Panc1 (cell line): ENCODE results near the gene FMNL3.

Experiments used
- CTCF ChIP-seq: fragments of 450-650 bp; IDR thresholded peaks from 2 replicates; pipeline ENCODE4 v1.5.1; 2017; ENCODE audit warnings: mild to moderate bottlenecking
- SIN3A ChIP-seq: IDR thresholded peaks from 2 replicates; pipeline ENCODE4 v1.6.1; 2012; ENCODE audit warnings: low read depth, mild to moderate bottlenecking, low read length, moderate library complexity, borderline replicate concordance; ENCODE audit not compliant: insufficient read depth
- TCF7L2 ChIP-seq: IDR thresholded peaks from 2 replicates; pipeline ENCODE4 v1.6.1; 2011; ENCODE audit warnings: mild to moderate bottlenecking, low read depth, low read length, inconsistent platforms

- no peak for TF ChIP-seq CTCF
- TF ChIP-seq SIN3A = no peak
- TF ChIP-seq TCF7L2 = no peak
Measured at GRCh38 chr12:49651855-49652254, 55.4 kb downstream of the FMNL3 start.
